B cell (primary cell): Measurements from ENCODE around the gene IFNA13.

Source experiments
- EZH2 ChIP-seq: IDR thresholded peaks from 2 replicates; pipeline ENCODE4 v1.6.1; 2012; ENCODE audit warnings: borderline replicate concordance, low read depth, mild to moderate bottlenecking, moderate library complexity, low read length; ENCODE audit not compliant: insufficient read depth, poor library complexity, severe bottlenecking
- TF ChIP-seq, protein P1 (sequence below): fragments of 200-600 bp; IDR thresholded peaks from one replicate; pipeline ENCODE4 v1.8.0; 2022; ENCODE audit warnings: antibody characterized with exemption, mild to moderate bottlenecking

GRCh38 chr9:21385131-21385670 is 17.3 kb upstream of the IFNA13 start, which contains the start of gene IFNA2:
- TF ChIP-seq, protein P1, sequence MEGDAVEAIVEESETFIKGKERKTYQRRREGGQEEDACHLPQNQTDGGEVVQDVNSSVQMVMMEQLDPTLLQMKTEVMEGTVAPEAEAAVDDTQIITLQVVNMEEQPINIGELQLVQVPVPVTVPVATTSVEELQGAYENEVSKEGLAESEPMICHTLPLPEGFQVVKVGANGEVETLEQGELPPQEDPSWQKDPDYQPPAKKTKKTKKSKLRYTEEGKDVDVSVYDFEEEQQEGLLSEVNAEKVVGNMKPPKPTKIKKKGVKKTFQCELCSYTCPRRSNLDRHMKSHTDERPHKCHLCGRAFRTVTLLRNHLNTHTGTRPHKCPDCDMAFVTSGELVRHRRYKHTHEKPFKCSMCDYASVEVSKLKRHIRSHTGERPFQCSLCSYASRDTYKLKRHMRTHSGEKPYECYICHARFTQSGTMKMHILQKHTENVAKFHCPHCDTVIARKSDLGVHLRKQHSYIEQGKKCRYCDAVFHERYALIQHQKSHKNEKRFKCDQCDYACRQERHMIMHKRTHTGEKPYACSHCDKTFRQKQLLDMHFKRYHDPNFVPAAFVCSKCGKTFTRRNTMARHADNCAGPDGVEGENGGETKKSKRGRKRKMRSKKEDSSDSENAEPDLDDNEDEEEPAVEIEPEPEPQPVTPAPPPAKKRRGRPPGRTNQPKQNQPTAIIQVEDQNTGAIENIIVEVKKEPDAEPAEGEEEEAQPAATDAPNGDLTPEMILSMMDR: no peak
- no peak for TF ChIP-seq EZH2
